Suppressor macrophage treated with lipopolysaccharide for 4 hours (primary cell): ENCODE results near the gene KAZN.
"Not testable (repeated sequence)": the region's sequence is repeated elsewhere in the genome, so short reads cannot be mapped to it uniquely, and the experiment has no call there.

Experiments used
- DNase-seq: peaks from one replicate; pipeline ENCODE4 v3.0.0-alpha.2; 2020

The KAZN gene

DNA sequence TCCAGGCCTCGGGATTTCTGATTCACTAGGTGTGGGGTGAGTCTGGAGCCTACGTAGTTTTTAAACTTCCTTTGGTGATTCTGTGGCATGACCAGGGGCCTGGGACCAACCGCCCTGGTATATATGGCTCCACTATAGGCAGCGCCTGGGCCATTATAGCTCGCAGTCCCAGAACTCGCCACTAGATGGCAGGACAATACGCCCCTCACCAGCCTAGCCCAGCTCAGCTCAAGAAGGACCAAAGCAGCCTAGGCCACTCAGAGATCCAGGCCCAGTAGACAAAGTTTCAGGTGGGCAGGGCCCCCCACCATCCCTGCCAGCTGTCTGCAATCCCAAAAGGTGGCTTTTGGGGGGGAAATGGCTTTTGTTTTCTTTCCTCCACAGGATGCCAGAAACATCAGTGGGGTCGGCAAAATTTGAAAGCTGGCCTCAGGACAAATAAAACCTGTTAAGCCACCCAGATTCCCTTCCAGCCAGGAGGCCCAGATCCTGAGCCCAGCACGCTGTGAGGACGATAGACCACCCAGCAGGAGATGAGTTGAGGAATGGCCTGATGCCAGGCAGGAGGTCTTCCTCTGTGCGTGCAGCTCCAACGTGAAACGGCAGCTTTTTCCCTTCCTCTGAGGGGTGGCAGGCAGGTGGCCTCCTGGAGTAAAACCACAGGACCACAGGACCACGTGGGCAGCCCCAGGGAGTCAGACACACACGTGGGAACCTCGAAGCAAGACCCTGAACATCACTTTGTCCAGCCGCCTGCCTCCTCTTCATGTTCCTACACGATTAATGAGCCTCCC lies 530.2 kb downstream of the KAZN start:
- peak; percentile 88 for DNase-seq

DNA sequence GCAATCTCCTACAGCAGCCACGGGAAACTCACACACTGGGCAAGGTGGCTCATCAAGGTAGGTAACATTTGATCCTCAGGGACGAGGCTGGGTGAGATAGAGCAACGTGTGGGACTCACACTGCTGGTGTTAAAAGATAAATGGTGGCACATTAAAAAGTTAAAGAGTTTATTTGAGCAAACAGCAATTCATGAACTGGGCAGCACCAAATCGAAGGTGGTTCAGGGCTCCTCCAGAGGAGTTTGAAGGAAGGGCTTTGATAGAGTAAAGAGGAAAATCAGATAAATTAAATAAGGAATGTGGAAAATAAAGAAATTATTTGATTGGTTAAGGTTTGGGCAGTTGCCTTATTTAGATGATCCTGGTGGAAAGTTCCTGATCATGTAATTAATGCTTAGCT lies 531.5 kb downstream of the KAZN start:
- DNase-seq, result no peak

DNA sequence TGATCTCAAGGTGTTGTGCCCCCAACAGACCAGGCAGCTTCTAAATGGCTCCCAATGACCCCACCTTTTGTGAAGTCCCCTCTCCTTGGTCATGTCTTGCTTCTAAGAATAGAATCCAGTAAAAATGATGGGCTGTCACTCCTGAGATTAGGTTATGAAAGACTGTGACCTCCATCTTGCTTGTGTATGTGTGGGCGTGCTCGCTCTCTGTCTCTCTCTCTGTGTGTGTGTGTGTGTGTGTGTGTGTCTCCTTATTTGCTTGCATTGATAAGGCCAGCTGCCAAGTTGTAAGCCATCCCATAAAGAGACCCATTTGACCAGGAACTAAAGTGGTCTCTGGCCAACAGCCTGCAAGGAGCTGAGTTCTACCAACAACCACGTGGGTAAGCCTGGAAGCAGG lies 532.1 kb downstream of the KAZN start:
- no peak for DNase-seq

DNA sequence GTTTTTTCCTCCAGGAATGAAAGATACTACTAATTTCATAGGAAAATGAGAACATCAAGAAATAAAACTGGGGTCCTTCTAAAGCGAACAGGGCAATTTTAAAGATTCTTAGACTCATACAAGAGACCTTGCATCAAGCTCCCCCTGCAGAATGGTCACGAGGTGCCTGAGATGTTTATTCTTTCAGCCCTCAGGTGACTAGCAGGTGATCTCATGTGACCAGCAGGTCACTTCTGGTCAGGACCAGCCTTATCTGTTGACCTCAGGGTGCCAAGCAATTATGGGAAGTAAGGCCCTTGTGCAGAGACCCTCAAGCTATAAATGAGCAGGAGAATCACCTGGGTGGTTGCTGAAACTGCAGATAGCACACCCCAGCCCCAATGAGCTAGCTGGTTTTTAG lies 534.5 kb downstream of the KAZN start:
- DNase-seq, result no peak

DNA sequence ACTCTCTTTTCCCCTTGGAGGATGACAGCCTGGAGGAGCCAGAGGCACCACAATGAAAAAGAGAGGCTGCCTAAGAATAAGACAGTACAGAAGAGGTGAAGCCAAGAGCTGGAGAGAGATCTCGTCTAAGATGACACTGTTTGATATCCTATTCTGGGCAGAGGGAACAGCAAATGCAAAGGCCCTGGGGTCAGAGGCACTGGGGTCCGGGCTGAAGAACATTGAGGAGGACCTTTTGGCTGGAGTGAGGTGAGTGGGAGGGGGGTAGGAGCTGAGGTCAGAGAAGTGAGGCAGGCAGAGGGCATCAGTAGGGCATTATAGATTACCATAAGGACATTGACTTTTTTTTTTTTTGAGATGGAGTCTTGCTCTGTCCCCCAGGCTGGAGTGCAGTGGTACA lies 535.8 kb downstream of the KAZN start:
- DNase-seq, result no peak

DNA sequence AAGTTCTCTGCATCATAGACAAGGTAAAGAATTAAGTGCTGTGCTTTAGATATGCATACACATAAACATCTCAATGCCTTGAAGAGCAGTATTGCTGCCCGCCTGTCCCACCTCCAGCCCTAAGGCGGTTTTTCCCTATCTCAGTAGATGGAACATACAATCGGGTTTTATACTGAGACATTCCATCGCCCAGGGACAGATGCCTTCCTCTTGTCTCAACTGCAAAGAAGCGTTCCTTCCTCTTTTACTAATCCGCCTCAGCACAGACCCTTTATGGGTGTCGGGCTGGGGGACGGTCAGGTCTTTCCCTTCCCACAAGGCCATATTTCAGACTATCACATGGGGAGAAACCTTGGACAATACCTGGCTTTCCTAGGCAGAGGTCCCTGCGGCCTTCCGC lies 537.1 kb downstream of the KAZN start:
- DNase-seq, result not testable (repeated sequence)

DNA sequence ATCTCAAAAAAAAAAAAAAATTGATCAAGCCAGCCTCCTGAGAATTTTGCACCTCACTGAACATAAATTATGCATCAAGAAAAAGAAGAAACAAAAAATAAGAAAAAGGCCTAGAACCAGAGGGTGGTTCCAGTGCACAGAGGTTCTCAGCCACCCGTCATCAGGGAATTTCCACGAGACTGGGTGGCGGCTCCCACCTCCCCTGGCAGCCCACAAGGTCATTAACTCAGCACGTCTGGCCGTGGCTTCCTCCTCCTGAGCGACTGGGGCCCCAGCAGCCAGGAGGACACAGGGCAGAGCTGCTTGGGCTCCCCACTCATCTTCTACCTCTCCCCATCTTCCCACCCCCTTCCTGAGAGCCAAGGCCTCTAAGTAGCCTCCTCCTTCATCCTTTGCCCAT lies 539.3 kb downstream of the KAZN start:
- DNase-seq, result peak; percentile 89

DNA sequence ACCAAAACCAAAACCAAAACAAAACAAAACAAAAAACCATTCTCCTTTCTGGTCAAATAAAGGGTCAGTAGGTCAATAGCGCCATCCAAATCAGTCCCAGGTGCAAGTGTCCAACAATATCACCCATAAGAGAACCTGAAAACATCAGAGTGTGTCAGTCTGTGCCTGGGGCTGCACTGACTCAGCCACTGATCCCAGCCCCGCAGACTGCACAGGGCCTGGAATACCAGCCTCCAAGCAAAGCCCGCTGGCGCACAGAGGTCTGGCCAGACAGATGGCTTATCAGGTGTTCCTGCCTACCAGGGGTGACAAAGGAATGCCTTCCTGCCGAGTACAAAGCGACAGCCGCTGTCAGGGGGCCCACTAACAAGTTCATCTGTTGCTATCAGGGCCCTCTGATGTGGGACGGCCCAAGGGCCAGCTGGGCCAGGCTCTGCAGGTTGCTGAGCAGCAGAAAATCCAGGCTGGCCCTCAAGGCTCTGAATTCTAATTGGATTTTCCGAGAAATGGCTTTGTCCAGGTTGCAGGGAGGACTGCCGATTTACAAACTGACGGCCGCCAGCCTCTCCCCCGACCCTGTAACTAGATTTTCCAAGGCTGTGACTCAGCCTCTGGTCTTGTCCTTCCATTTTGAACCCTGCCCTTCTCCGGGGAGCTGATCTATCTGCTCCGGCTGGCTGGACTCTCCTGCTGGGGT lies 541.3 kb downstream of the KAZN start:
- DNase-seq, result no peak

DNA sequence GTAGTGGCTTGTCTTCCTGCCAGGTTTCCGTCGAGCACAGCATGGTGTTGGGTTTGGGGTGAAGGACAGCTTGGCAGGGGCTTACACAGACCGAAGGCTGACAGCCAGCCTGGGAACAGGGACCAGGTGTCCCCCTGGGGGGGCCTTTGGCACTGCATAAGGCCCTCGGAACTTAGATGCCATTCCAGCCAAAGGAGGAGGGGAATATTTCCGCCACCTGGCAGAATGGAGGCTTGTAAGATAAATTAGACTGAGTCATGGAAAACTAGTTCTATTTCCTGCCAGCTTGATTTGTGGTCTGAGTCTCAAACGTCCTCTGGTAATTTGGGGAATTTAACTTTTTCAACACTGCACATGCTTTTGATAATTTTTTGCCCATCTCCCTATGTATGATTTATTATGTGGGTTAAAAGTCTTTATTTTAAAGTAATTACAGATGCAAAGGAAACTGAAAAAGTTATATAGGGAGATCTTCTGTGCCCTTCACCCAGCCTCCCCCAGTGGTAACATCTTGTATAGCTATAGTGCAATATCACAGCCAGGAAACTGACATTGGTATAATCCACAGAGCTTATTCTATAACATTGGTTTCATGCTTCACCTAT lies 543.6 kb downstream of the KAZN start:
- peak; percentile 39 for DNase-seq

DNA sequence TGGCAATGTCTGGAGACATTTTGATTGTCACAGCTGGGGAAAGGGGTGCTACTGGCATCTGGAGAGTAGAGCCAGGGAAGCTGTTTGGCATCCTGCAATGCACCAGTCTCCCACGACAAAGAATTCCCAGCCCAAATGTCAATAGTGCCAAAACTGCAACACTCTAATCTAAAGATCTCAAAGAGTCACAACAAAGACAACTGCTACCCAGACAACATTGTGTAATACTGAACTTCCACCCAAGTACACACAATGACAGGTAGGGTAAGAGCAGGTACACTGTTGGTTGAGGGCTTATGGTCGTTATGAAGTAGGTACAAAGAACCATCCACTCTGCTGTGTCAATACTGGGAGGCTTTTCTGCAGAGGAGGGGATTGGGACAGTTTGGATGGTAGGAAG lies 546.8 kb downstream of the KAZN start:
- DNase-seq, result no peak

DNA sequence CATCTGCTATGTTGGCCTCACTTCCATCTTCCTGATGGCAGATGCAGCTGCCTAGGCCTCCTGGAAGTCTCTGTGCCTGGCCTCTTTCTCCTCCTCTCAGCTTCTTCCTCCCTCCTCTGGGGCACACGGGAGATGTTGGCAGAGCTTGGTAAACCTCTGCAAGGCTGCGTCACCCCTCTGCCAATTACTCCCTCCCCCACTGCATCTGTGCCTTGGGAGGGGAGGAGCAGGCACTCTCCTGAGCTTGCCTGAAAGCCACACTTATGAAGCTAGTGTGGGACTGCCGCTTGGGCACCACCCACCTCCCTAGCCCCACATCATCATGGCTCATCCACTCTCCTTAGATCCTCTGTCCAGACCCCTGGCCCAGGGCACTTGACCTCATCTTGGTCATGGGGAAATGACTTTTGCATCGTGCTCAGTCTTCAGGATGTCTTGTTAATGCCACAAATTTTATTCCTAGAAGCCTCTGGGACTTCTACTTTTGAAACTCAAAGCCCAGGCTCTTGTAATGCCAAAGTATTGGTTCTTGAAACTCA lies 547.7 kb downstream of the KAZN start:
- peak; percentile 65 for DNase-seq

DNA sequence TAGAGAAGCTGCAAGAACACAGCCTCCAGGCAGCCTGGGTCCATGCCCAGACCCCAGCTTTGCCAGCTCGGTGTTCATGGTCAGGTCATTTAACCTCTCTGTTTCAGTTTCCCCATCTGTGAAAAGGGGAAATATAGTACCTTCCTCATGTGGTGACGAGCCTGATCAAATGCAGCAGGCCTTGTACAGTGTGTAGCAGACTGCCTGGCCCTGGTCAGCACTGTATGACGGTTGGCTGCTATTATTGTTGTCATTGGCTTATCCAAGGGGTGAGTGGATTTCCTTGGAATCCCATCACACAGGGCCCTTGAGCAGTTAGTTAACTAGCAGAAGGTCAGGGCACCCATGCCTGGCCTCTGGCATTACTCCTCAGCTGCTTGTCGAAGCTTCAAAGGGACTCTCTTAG lies 548.5 kb downstream of the KAZN start:
- DNase-seq, result peak; percentile 66

DNA sequence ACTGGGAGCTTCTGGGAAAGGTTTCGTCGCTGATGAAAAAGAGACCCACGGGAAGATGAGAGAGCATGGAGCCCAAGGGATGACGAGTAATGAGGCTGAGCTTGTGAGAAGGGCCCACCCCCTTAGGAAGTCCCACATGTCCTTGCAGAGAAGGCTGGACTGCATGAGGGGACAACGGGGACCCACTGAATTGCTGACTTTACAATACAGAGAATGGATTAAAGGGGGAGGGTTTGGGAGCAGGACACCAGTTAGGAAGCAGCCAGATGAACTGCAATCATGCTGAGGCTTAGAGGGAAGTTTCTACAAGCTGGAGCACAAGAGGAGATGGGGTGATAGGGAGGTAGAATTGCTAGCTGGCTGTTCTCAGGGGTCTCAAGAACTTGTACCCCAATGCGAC lies 549.5 kb downstream of the KAZN start:
- DNase-seq, result no peak

DNA sequence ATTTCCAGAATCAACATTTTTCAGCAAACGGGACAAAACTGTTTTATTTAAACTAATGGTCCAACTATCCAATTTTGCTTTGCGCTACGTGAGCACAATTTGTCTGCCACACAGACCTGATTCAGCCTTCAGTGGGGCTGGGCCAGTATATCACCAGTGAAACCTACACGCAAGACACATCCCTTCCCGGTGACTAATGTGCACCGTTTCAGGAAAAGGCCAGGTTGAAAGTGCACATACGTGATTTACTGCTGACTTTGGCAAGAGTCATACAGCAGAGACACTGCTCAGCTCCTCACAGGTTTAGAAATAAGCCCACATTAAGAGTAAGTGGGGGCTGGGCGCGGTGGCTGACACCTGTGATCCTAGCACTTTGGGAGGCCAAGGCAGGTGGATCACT lies 550.0 kb downstream of the KAZN start:
- no peak for DNase-seq

DNA sequence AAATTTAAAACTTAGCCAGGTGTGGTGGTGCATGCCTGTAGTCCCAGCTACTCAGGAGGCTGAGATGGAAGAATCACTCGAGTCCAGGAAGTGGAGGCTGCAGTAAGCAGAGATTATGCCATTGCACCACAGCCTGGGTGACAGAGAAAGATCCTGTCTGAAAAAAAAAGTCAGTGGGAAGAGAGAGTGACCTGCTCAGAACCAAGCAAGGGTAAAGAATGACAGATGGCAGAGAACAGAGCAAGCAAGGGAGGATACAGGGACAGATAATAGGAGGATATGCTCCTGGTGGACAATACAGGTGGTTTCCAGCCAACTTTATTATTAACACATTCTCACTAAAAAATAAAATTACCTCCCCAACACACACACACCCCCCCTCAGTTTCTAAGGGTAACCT lies 550.5 kb downstream of the KAZN start:
- no peak for DNase-seq

DNA sequence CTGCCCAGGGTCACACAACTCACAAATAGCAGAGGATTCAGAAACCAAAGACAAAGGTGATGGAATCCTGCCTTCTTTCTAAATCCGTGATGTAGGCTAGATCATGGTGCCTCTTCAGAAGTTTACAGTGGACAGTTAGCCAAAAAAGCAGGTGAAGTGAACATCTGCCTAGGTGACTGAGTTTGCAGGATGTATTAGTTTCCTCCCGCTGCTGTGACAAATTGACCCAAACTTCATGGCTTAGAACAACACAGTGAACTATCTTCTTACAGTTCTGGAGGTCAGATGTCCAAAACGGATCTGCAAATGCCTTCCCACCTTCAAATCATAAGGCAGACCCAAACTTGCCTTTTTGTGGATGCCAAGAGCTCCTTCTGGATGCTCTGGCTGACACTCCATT lies 551.9 kb downstream of the KAZN start:
- no peak for DNase-seq

DNA sequence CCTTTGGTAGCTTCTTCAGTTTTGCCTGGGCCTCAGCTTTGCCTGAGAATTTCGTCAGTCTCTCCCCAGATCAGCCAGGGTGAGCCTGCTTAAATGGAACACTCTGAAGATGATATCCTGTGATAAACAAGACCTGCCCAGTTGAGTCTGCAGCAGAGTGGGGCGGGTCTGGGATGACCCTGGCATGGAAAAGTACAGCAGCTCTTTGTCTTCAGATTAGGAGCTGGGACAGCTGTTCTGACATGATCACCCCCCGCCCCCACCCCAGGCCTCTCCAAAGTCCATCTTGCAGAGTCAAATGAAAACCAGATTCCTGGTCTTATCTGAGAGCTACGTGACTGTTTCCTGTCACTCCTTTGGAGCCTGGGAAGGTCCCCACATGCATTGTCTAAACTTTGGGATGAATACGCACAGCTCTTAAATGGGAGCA lies 552.9 kb downstream of the KAZN start:
- no peak for DNase-seq

DNA sequence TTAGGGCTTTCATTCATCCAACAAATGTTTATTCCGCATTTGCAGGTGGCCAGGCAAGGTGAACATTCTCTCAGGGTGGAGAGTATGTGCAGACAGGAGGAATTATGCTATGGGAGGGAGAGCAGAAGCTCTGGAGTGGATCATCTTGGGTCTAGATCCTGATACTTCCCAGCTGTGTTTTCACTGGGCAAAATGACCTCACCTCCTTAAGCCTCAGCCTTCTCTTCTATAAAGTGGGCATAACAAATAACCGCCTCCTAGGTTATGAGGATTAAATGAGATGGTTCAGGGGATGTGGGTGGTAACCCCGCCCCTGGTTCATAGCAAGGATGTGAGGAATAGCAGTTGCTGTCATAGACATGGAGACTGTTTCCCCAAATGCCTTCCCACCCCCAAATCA lies 553.4 kb downstream of the KAZN start:
- DNase-seq, result no peak

DNA sequence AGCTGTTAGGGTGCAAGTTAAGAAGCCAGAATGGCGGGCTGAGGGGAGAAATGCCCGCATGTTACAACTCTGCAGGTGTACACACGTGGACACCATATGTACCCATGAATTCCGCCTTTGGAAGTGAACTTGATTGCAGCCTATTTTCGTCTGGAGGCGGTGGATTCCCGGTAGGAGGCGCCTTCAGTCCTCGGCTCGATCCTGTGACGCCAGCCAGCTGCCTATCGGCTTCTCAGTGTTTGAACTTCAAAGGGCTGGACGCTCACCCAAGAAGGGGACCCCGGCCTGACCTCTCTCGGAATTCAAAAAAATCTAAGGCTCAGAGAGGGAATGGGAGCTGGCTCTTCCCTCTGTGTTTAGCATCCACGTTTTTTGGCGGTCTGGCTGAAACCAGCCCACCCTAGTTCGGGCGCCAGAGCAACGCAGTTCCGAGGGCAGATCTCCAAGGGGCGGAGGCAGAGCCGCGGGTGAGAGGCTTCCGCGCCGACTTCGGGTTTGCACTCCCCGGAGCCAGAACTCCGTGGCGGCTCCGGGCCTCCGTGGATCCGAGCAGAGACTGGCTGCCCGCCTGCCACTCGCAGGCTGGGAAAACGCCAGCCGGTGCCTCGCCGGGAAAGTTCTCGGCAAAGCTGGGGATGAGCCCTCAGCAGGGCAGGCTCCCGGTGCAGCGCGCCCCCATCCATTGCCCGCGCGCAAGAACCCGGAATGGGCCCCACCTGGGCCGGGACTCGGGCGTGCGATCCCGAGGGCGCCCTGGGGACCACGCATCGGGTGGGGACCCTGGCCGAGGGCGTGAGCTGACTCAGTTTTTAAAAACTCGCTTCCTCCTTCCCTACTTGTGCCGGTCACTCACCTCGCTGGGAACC lies 554.1 kb downstream of the KAZN start:
- DNase-seq, result peak; percentile 87

DNA sequence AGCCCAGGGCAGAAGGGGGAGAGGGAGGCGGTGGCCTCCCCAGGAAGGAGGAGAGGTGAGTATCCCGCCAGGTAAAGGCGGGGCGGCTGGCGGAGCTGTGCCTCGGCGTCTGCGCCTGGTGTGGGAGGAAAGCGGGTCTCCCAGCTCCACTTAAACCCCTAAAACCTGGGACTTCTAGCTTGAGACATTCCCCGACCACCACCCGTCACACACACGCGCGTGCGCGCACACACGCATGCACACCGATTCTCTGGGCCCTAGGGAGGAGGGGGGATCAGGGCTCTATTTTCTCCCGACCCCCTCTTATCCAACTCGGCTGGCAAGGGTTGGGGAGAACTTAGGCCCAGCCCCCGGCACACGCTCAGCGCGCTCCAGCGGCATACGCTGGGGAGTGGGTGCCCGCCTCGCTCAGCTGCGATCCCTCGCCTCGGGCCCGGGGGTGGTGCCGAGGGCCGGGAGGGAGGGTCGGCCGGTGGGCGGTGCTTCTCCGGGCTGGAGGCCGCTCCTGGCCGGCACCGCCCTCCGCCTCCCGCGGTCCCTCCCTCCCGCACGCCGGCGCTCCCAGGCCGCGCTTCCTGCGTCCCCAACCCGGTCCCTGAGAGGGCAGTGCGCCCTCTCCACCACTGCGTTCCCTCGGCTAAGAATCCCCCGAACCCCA lies 554.8 kb downstream of the KAZN start, which contains the start of gene TMEM51:
TSS of gene TMEM51 (plus strand) at position 564 of the 658 bp plus-strand sequence. CDS start 61,341 bp downstream, outside the sequence.
- DNase-seq, result peak; percentile 85

DNA sequence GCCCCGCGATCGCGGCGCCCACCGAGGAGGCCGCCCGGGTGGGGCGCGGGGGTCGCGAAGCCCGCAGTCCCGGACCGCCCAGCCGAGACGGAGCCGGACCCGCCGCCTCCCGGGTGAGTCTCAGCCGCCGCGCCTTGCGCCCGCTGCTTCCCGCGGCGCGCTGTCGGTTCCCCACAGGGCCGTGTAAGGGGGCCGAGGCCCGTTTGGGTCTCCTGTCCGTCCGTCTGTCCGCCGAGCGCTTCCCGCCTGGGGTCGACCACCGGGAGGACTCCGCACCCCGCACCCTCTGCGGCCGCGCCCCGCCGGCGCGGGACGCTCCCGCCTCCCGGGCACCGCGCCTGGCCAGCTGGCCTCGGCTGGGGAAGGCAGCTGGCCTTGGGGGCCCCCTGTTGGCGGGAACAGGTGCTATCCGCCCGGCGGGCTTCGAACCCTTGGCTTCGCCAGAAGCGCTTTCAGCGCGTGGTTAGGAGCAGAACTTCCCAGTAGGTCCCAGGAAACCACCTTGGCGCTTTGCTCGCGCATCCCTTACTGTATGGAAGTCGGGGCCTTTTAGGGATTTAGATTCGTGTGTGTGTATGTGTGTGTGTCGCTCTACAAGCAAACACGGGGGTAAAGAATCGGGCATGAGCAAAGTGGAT lies 555.5 kb downstream of the KAZN start:
- peak; percentile 82 for DNase-seq
